HepG2 (cell line): Measurements from ENCODE around the gene CAPRIN1. TPM values are rescaled to one million over a fixed set of nuclear protein-coding genes. Genes with fewer than 3 reads are reported as not detected.

Experiments
- ATAC-seq: fragments of 200-7000 bp; cut with Tn5 transposase; 3 replicates; pipeline ENCODE4 v1.9.1; 2020; ENCODE audit warnings: mild to moderate bottlenecking, moderate library complexity
- BruUV-seq: library from RNA; stranded (reverse); fragments of 400-500 nt; replicated peaks from 2 replicates; lab custom pipeline; 2021; lab: Mats Ljungman, UMichigan
- CTCF ChIA-PET: fragments of 300-600 bp; formaldehyde crosslinking; extraction: SDS; loops from one replicate; lab custom pipeline; 2021; ENCODE audit warnings: low total read pairs, inconsistent platforms, low intra/inter-chr PET ratio; lab: Yijun Ruan, JAX
- POLR2A ChIA-PET: fragments of 350-600 bp; sonication (Branson Sonifier 250); formaldehyde crosslinking; loops from one replicate; lab custom pipeline; 2020; ENCODE audit warnings: antibody characterized with exemption, inconsistent platforms; lab: Yijun Ruan, JAX
- DNase-seq: peaks from one replicate; pipeline ENCODE4 v3.0.0-alpha.2; 2015; ENCODE audit warnings: low spot score
- FAIRE-seq: peaks from 3 replicates; lab custom pipeline; 2011; peaks lifted over from hg19 to GRCh38; lab: Jason Lieb, UNC
- H2AFZ ChIP-seq: one replicate; pipeline ENCODE4 v1.6.1; 2011; ENCODE audit warnings: low read length, inconsistent platforms
- H3K27ac ChIP-seq: fragments of 300-600 bp; 3 replicates; pipeline ENCODE4 v1.8.0; 2011; ENCODE audit warnings: mixed run types, mild to moderate bottlenecking, mixed read lengths, low read length, inconsistent platforms; ENCODE audit not compliant: insufficient read depth; ENCODE audit errors: extremely low read length
- H3K27me3 ChIP-seq, 2 experiments: fragments of 200-600 bp in 1 of 2; 2 replicates in 1 of 2; 3 replicates in 1 of 2; pipeline versions ENCODE4 v1.6.0 to v1.8.0; 2011; ENCODE audit warnings: low read length in 2 of 2, mild to moderate bottlenecking in 2 of 2, moderate library complexity in 2 of 2, inconsistent platforms in 1 of 2; ENCODE audit not compliant: insufficient read depth in 2 of 2, control insufficient read depth in 1 of 2
- H3K36me3 ChIP-seq, 2 experiments: fragments of 200-600 bp in 1 of 2; replicated peaks in 1 of 2; 2 replicates in 1 of 2; 3 replicates in 1 of 2; pipeline versions ENCODE4 v1.5.1 to v1.8.0; 2011; ENCODE audit warnings: low read length in 2 of 2, inconsistent platforms in 1 of 2; ENCODE audit not compliant: insufficient read depth in 2 of 2, control insufficient read depth in 1 of 2
- H3K4me1 ChIP-seq: 2 replicates; pipeline ENCODE4 v1.5.1; 2012; ENCODE audit warnings: low read length, inconsistent platforms; ENCODE audit not compliant: insufficient read depth
- H3K4me2 ChIP-seq: 2 replicates; pipeline ENCODE4 v1.6.0; 2011; ENCODE audit warnings: low read depth, low read length, inconsistent platforms
- H3K4me3 ChIP-seq, 3 experiments: fragments of 200-600 bp in 1 of 3; sonication (generic), shearing (Covaris generic) in 1 of 3; replicated peaks in 1 of 3; 2 replicates each; pipeline ENCODE4 v1.5.1; 2011 to 2016; ENCODE audit warnings: low read length in 3 of 3, inconsistent platforms in 2 of 3, low read depth in 2 of 3, mild to moderate bottlenecking in 2 of 3, control low read depth in 1 of 3, mixed read lengths in 1 of 3; ENCODE audit not compliant: insufficient read depth in 1 of 3
- H3K79me2 ChIP-seq: one replicate; pipeline ENCODE4 v1.6.1; 2011; ENCODE audit warnings: low read length, inconsistent platforms; ENCODE audit not compliant: insufficient read depth
- H3K9ac ChIP-seq: 2 replicates; pipeline ENCODE4 v1.6.0; 2011; ENCODE audit warnings: mild to moderate bottlenecking, low read depth, low read length, inconsistent platforms; ENCODE audit not compliant: insufficient read depth
- H3K9me3 ChIP-seq: 2 replicates; pipeline ENCODE4 v1.5.1; 2012; ENCODE audit warnings: mild to moderate bottlenecking, low read length
- H4K20me1 ChIP-seq: 2 replicates; pipeline ENCODE4 v1.6.0; 2011; ENCODE audit warnings: inconsistent platforms, mild to moderate bottlenecking, low read length, moderate library complexity; ENCODE audit not compliant: insufficient read depth
- JUNB ChIP-seq: sonication (generic); formaldehyde crosslinking; IDR thresholded peaks from 2 replicates; pipeline ENCODE4 v1.8.0; 2022; ENCODE audit warnings: missing genetic modification reagents, mild to moderate bottlenecking, borderline replicate concordance
- NCOA1 ChIP-seq: sonication (generic); formaldehyde crosslinking; IDR thresholded peaks from 2 replicates; pipeline ENCODE4 v1.9.0; 2021; ENCODE audit warnings: missing genetic modification reagents
- NFIC ChIP-seq: IDR thresholded peaks from 2 replicates; pipeline ENCODE4 v1.6.1; 2012; ENCODE audit warnings: mild to moderate bottlenecking, low read length, inconsistent platforms
- PRPF4 ChIP-seq: fragments of 200-400 bp; formaldehyde crosslinking; IDR thresholded peaks from 2 replicates; pipeline ENCODE4 v1.6.1; 2016; ENCODE audit warnings: low read length, low read depth; ENCODE audit not compliant: poor library complexity, severe bottlenecking
- ZNF101 ChIP-seq: sonication (generic); formaldehyde crosslinking; IDR thresholded peaks from 2 replicates; pipeline ENCODE4 v1.4.0; 2020; ENCODE audit warnings: mild to moderate bottlenecking, low read depth, missing genetic modification reagents, borderline replicate concordance
- ZUFSP ChIP-seq: sonication (generic); formaldehyde crosslinking; IDR thresholded peaks from 2 replicates; pipeline ENCODE4 v1.9.0; 2021; ENCODE audit warnings: missing genetic modification reagents, mild to moderate bottlenecking, borderline replicate concordance
- WGBS: methylation state at CpG from one replicate; pipeline ENCODE4 v1.1.6; 2017; ENCODE audit warnings: low lambda C conversion rate; 5-methylcytosine and 5-hydroxymethylcytosine counted together
- in situ Hi-C: cut with HindIII; loops from 2 replicates; pipeline ENCODE4 v1.10.0; 2017; ENCODE audit warnings: low pct_unique_long_range_greater_than_20kb; ENCODE audit not compliant: extremely low pct_ligation_motif_present
- intact Hi-C: fragments of 100-400 bp; cut with micrococcal nuclease; formaldehyde crosslinking; loops from one replicate; pipeline ENCODE4 v1.10.0; 2022; ENCODE audit not compliant: unreplicated experiment
- polyA plus RNA-seq, 8 experiments: library from polyadenylated mRNA; depleted of rRNA in 3 of 8; stranded (reverse) in 7 of 8; unstranded in 1 of 8; fragments of >200 nt; fragmentation: Illumina TruSeq in 4 of 8; extraction: Trizol in 4 of 8; gene quantifications; 2 replicates each; pipeline versions ENCODE4 v1.2.1 to v1.2.3, GENCODE V29; 2011 to 2016; ENCODE audit warnings: low read depth in 4 of 8, missing spikeins in 1 of 8, mixed read lengths in 1 of 8; ENCODE audit not compliant: insufficient read depth in 1 of 8
- total RNA-seq, 5 experiments: library from RNA; depleted of rRNA; stranded (reverse); fragments of >200 nt; fragmentation: Illumina TruSeq; extraction: Trizol; gene quantifications; 2 replicates each; pipeline ENCODE4 v1.2.3, GENCODE V29; 2016; ENCODE audit warnings: low read depth in 1 of 5

The CAPRIN1 gene
- total and polyA plus RNA-seq, 2 of the 13 experiments (the other 11 are each of a cell fraction or from before 2014, with no cell fraction given): 114 to 162 TPM

- no peak for TF ChIP-seq JUNB (CRISPR knock-in tag)
These were observed 62.9 kb downstream of the CAPRIN1 start (continued) for GRCh38 chr11:34114471-34114870.

GRCh38 chr11:34120651-34121050 is 69.1 kb downstream of the CAPRIN1 start:
- no peak overlapping the region for H3K9ac ChIP-seq
- H3K4me3 ChIP-seq: no peak overlapping the region
- H3K27ac ChIP-seq: no peak overlapping the region
- H3K4me1 ChIP-seq: no peaks in the 10 kb centered on the region
- DNase-seq (no peak), ATAC-seq (no peak), FAIRE-seq (no peak)
- TF ChIP-seq ZNF101 (CRISPR knock-in tag): no peak
- TF ChIP-seq PRPF4: no peak
- TF ChIP-seq NCOA1 (CRISPR knock-in tag): no peak
- TF ChIP-seq ZUFSP (CRISPR knock-in tag): no peak
- no peak for TF ChIP-seq NFIC
- H3K79me2 ChIP-seq: no peaks in the 10 kb centered on the region
- H3K4me2 ChIP-seq: no peak overlapping the region
- no TSS peak for BruUV-seq
- no peaks in the 10 kb centered on the region for H4K20me1 ChIP-seq
- WGBS: 99% methylated on average over 4 of the region's 4 CpGs
- no peaks in the 10 kb centered on the region for H3K9me3 ChIP-seq
- intact Hi-C loops: no loop called here
- in situ Hi-C loops: no loop called here
- H2AFZ ChIP-seq: no peak overlapping the region
- peaks cover 39 to 89% of the 10 kb centered on the region in 2 experiments for H3K36me3 ChIP-seq
- ChIA-PET CTCF (no interaction called here), POLR2A (no interaction called here)
- H3K27me3 ChIP-seq: no peaks in the 10 kb centered on the region
